ENCODE results near the gene FANCC. TPM values are rescaled to one million over a fixed set of nuclear protein-coding genes. Genes with fewer than 3 reads are reported as not detected.
"Not testable (repeated sequence)": the region's sequence is repeated elsewhere in the genome, so short reads cannot be mapped to it uniquely, and the experiment has no call there.

Gene FANCC
- total RNA-seq, 2 experiments from 2014 or later, result 5.7 to 6.3 TPM

DNA sequence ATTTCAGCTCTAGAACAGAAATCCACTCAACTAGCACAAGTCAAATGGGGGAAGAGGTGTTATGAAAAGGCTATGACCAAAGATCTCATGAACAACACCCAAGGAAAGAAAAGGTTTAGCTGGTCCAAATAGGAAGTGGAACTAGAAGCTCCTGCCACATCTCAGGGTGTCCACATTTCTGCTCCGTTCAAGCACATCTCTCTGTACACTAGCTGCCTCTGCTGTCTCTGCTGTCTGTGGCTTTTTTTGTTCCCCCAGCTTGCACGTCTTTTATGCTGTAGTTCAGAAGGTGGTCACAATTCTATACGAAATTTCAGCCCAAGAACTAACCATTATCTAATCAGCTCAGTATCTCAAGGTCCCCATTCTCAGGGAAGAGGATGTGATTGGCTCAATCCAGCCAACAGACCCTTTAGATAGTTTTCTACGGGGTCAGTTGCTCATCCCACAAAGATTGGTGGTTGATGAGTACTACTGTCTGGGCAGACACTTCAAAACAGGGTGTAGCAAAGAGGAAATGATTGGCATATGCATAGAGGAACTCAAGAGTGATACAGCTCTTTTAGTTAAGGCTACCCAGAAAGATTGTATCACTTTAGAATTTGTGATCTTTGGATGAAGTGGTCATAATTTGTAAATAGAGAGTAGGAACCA is 44.0 kb downstream of the FANCC start:
- Histone ChIP-seq H3K36me3 (ENCODE audit: insufficient read depth, low read length) (no peaks in the 10 kb centered on the region), H3K27me3 (ENCODE audit: control insufficient read depth in 1 of 2, insufficient read depth in 2 of 2, low read length in 2 of 2) (no peaks in the 10 kb centered on the region), H3K4me3 (ENCODE audit: low read length) (no peak overlapping the region), H3K4me1 (ENCODE audit: insufficient read depth, low read length) (no peaks in the 10 kb centered on the region), H3K9me3 (ENCODE audit: control insufficient read depth in 1 of 2, insufficient read depth in 1 of 2, low read length in 2 of 2) (no peaks in the 10 kb centered on the region), H3K27ac (ENCODE audit: low read depth in 1 of 2, low read length in 2 of 2) (no peak overlapping the region)
- H3K4me3 Mint-ChIP-seq, result no peak overlapping the region
- ChIA-PET CTCF (no interaction called here), POLR2A (no interaction called here)
- peaks cover 24% of the 10 kb centered on the region for H3K4me1 Mint-ChIP-seq (ENCODE audit: low read depth)
- peaks cover 4% of the 10 kb centered on the region for H3K36me3 Mint-ChIP-seq (ENCODE audit: low read depth)
- no peaks in the 10 kb centered on the region for H3K9me3 Mint-ChIP-seq
- intact Hi-C loops (cut with DNase I, micrococcal nuclease), result no loop called here
- no peak for DNase-seq
- TF ChIP-seq, protein P1, sequence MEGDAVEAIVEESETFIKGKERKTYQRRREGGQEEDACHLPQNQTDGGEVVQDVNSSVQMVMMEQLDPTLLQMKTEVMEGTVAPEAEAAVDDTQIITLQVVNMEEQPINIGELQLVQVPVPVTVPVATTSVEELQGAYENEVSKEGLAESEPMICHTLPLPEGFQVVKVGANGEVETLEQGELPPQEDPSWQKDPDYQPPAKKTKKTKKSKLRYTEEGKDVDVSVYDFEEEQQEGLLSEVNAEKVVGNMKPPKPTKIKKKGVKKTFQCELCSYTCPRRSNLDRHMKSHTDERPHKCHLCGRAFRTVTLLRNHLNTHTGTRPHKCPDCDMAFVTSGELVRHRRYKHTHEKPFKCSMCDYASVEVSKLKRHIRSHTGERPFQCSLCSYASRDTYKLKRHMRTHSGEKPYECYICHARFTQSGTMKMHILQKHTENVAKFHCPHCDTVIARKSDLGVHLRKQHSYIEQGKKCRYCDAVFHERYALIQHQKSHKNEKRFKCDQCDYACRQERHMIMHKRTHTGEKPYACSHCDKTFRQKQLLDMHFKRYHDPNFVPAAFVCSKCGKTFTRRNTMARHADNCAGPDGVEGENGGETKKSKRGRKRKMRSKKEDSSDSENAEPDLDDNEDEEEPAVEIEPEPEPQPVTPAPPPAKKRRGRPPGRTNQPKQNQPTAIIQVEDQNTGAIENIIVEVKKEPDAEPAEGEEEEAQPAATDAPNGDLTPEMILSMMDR (IDR thresholded peaks at IDR 0.05), result no peak
- H3K27me3 Mint-ChIP-seq, result no peaks in the 10 kb centered on the region
- no peak for ATAC-seq (ENCODE audit: poor library complexity)
- no peak overlapping the region for H3K27ac Mint-ChIP-seq

DNA sequence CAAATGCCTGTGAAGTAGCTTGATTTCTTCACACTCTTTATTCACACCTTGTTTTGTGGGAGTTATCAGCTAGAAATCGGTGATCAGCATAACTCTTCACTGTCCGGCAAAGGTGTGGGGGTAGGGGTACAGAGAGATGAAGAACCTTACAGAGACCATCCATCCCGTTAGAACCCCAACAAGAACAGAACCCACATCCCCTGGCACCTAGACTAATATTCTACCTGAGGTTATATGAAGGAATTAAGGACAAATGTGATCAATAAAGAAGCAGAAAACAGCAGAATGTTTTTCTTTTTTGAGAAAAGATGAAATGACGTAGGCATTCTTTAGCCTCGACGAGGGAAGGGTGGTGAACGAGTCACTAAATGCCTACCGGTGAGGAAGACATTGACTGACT is 44.7 kb downstream of the FANCC start:
- DNase-seq (no peak), ATAC-seq (ENCODE audit: poor library complexity) (no peak)
- POLR2A ChIA-PET, result no interaction called here
- intact Hi-C loops (cut with DNase I, micrococcal nuclease), result no loop called here
- Histone ChIP-seq H3K27ac (ENCODE audit: low read depth in 1 of 2, low read length in 2 of 2) (no peak overlapping the region), H3K36me3 (ENCODE audit: insufficient read depth, low read length) (no peaks in the 10 kb centered on the region), H3K4me3 (ENCODE audit: low read length) (no peak overlapping the region), H3K9me3 (ENCODE audit: control insufficient read depth in 1 of 2, insufficient read depth in 1 of 2, low read length in 2 of 2) (no peaks in the 10 kb centered on the region), H3K4me1 (ENCODE audit: insufficient read depth, low read length) (no peaks in the 10 kb centered on the region), H3K27me3 (ENCODE audit: control insufficient read depth in 1 of 2, insufficient read depth in 2 of 2, low read length in 2 of 2) (no peaks in the 10 kb centered on the region)
- H3K4me1 Mint-ChIP-seq (ENCODE audit: low read depth), result peaks cover 24% of the 10 kb centered on the region
- peaks cover under 1% of the 10 kb centered on the region for H3K36me3 Mint-ChIP-seq (ENCODE audit: low read depth)
- no peak overlapping the region for H3K4me3 Mint-ChIP-seq
- TF ChIP-seq, protein P1 (IDR thresholded peaks at IDR 0.05), result no peak
- no peak overlapping the region for H3K27ac Mint-ChIP-seq
- H3K27me3 Mint-ChIP-seq, result no peaks in the 10 kb centered on the region
- no peaks in the 10 kb centered on the region for H3K9me3 Mint-ChIP-seq
- CTCF ChIA-PET, result no interaction called here

DNA sequence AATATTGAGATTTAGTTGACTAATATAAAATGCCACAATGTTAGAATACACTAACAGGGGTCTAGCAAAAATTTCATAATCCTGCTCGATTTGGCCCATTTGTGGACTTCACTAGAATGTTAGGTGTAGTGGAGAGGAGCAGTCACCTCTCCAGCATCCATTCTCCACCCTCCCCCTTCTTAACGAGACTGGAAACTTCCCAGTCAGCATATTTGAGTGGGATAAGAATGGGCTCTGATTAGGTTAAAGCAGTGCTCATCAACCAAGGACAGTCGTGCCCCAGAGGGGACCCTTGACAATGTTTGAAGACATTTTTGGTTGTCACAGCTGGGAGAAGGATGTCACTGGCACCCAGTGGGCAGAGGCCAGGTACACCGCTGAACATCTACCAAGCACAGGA is 46.7 kb downstream of the FANCC start:
- Histone ChIP-seq H3K4me1 (ENCODE audit: insufficient read depth, low read length) (peaks cover 2% of the 10 kb centered on the region), H3K9me3 (ENCODE audit: control insufficient read depth in 1 of 2, insufficient read depth in 1 of 2, low read length in 2 of 2) (no peaks in the 10 kb centered on the region), H3K36me3 (ENCODE audit: insufficient read depth, low read length) (no peaks in the 10 kb centered on the region), H3K27ac (ENCODE audit: low read depth in 1 of 2, low read length in 2 of 2) (no peak overlapping the region), H3K27me3 (ENCODE audit: control insufficient read depth in 1 of 2, insufficient read depth in 2 of 2, low read length in 2 of 2) (no peaks in the 10 kb centered on the region), H3K4me3 (ENCODE audit: low read length) (no peak overlapping the region)
- TF ChIP-seq, protein P1 (IDR thresholded peaks at IDR 0.05), result no peak
- Mint-ChIP-seq H3K27me3 (no peaks in the 10 kb centered on the region), H3K4me3 (no peak overlapping the region), H3K9me3 (no peaks in the 10 kb centered on the region), H3K27ac (no peak overlapping the region), H3K4me1 (ENCODE audit: low read depth) (peaks cover 24% of the 10 kb centered on the region), H3K36me3 (ENCODE audit: low read depth) (no peaks in the 10 kb centered on the region)
- CTCF ChIA-PET, result no interaction called here
- no peak for ATAC-seq (ENCODE audit: poor library complexity)
- intact Hi-C loops (cut with DNase I, micrococcal nuclease), result no loop called here
- DNase-seq, result no peak
- POLR2A ChIA-PET, result no interaction called here

DNA sequence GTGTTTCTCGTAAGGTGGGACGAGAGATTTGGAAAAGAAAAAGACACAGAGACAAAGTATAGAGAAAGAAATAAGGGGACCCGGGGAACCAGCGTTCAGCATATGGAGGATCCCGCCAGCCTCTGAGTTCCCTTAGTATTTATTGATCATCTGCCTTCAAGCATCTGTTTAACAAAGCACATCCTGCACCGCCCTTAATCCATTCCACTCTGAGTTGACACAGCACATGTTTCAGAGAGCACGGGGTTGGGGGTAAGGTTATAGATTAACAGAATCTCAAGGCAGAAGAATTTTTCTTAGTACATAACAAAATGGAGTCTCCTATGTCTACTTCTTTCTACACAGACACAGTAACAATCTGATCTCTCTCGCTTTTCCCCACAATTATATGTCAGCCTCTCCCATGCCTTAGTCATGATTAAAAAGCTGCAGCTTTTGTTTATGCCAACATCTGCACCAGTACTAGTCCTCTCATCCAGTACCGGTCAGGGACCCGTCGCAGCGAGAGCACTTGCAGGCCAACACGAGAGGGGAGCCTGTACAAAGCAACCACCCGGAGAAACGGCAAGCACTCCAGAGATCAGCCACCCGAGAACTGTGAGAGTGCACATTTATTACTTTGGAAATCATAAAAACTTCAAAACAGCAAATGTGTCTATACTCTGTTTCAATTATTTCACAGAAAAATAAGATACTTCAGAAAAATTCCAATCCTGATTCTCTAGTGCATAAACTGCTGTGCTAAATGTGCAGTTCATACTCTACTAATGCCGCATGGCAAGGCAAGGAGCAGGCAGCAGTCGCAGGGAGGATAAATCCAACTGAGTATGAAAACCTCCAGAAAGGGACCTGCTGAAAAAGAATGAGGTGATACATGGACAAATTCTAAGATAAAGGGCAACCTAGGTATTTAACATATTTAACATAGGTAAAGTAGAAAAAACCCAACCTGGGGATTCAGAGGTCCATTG is 47.4 kb downstream of the FANCC start:
- H3K4me1 ChIP-seq (ENCODE audit: insufficient read depth, low read length); H3K27ac ChIP-seq (ENCODE audit: low read depth in 1 of 2, low read length in 2 of 2); H3K27me3 ChIP-seq (ENCODE audit: control insufficient read depth in 1 of 2, insufficient read depth in 2 of 2, low read length in 2 of 2); H3K4me3 Mint-ChIP-seq; H3K9me3 ChIP-seq (ENCODE audit: control insufficient read depth in 1 of 2, insufficient read depth in 1 of 2, low read length in 2 of 2); H3K4me3 ChIP-seq (ENCODE audit: low read length); H3K36me3 Mint-ChIP-seq (ENCODE audit: low read depth); ATAC-seq (ENCODE audit: poor library complexity); H3K9me3 Mint-ChIP-seq; CTCF ChIA-PET; H3K27ac Mint-ChIP-seq; DNase-seq; POLR2A ChIA-PET; H3K36me3 ChIP-seq (ENCODE audit: insufficient read depth, low read length); H3K27me3 Mint-ChIP-seq: not testable (repeated sequence)
- peaks cover 25% of the 10 kb centered on the region for H3K4me1 Mint-ChIP-seq (ENCODE audit: low read depth)
- intact Hi-C loops (cut with DNase I, micrococcal nuclease), result loop anchor here in 1 of 2 experiments (10.0 kb wide), 2 partner anchors 945 to 1045 kb away; no protein-coding TSS in a partner anchor
